CD14-positive monocyte (primary cell): ENCODE measurements around the gene MYL3. TPM values are rescaled to one million over a fixed set of nuclear protein-coding genes. Genes with fewer than 3 reads are reported as not detected.

ENCODE experiments used
- DNase-seq, 3 donors: peaks; one replicate each; pipeline ENCODE4 v3.0.0-alpha.2; 2011 to 2022
- H2AFZ ChIP-seq: 2 replicates; pipeline ENCODE4 v1.6.0; 2012; ENCODE audit warnings: mild to moderate bottlenecking, low read depth, low read length, inconsistent platforms; ENCODE audit not compliant: insufficient read depth, poor library complexity, severe bottlenecking
- H3K27ac ChIP-seq, 2 donors: 1 replicate in 1 of 2; 2 replicates in 1 of 2; pipeline ENCODE4 v1.5.1; 2012 to 2013; ENCODE audit warnings: low read length in 2 of 2, control low read depth in 1 of 2, inconsistent platforms in 1 of 2, low read depth in 1 of 2, mild to moderate bottlenecking in 1 of 2
- H3K27me3 ChIP-seq, 2 donors: one replicate each; pipeline versions ENCODE4 v1.6.0 to v1.6.1; 2011 to 2013; ENCODE audit warnings: low read length in 2 of 2; ENCODE audit not compliant: control insufficient read depth in 2 of 2, insufficient read depth in 2 of 2
- H3K36me3 ChIP-seq, 2 donors: replicated peaks in 1 of 2; 1 replicate in 1 of 2; 2 replicates in 1 of 2; pipeline versions ENCODE4 v1.5.1 to v1.6.1; 2012 to 2013; ENCODE audit warnings: low read length in 2 of 2, control low read depth in 1 of 2, inconsistent platforms in 1 of 2, mild to moderate bottlenecking in 1 of 2; ENCODE audit not compliant: insufficient read depth in 2 of 2, control insufficient read depth in 1 of 2
- H3K4me1 ChIP-seq, 2 donors: 1 replicate in 1 of 2; 2 replicates in 1 of 2; pipeline versions ENCODE4 v1.5.1 to v1.6.1; 2012 to 2013; ENCODE audit warnings: low read length in 2 of 2, control low read depth in 1 of 2, inconsistent platforms in 1 of 2, mild to moderate bottlenecking in 1 of 2, moderate library complexity in 1 of 2; ENCODE audit not compliant: insufficient read depth in 2 of 2, control insufficient read depth in 1 of 2
- H3K4me2 ChIP-seq: replicated peaks from 2 replicates; pipeline ENCODE3; 2012; ENCODE audit warnings: low read length, moderate library complexity, mild to moderate bottlenecking; ENCODE audit not compliant: poor library complexity, severe bottlenecking; ENCODE audit errors: extremely low read depth
- H3K4me3 ChIP-seq, 3 experiments: fragments of 200-600 bp in 1 of 3; sonication (generic) in 1 of 3; replicated peaks in 1 of 3; 1 replicate in 2 of 3; 2 replicates in 1 of 3; pipeline ENCODE4 v1.5.1; 2011 to 2013; ENCODE audit warnings: low read length in 3 of 3, mild to moderate bottlenecking in 3 of 3, control low read depth in 2 of 3, low read depth in 2 of 3, inconsistent platforms in 1 of 3, moderate library complexity in 1 of 3
- H3K79me2 ChIP-seq: 2 replicates; pipeline ENCODE4 v1.6.0; 2012; ENCODE audit warnings: mild to moderate bottlenecking, control low read depth, inconsistent platforms, low read length, moderate library complexity; ENCODE audit not compliant: insufficient read depth
- H3K9ac ChIP-seq: 2 replicates; pipeline ENCODE4 v1.6.0; 2017; ENCODE audit warnings: low read length, mild to moderate bottlenecking; ENCODE audit not compliant: insufficient read depth, poor library complexity, severe bottlenecking
- H3K9me3 ChIP-seq, 2 donors: replicated peaks in 1 of 2; 1 replicate in 1 of 2; 2 replicates in 1 of 2; pipeline versions ENCODE4 v1.5.1 to v1.6.1; 2012 to 2013; ENCODE audit warnings: low read length in 2 of 2, control low read depth in 1 of 2; ENCODE audit not compliant: control insufficient read depth in 1 of 2, insufficient read depth in 1 of 2
- H4K20me1 ChIP-seq: 2 replicates; pipeline ENCODE4 v1.6.0; 2012; ENCODE audit warnings: mild to moderate bottlenecking, low read length, control low read depth, moderate library complexity; ENCODE audit not compliant: insufficient read depth
- H3K27ac Mint-ChIP-seq, 7 donors: one replicate each; pipeline ENCODE4 v1.8.0; 2020; ENCODE audit warnings: mild to moderate bottlenecking in 7 of 7, mixed read lengths in 7 of 7, moderate library complexity in 6 of 7, inconsistent platforms in 2 of 7
- H3K27me3 Mint-ChIP-seq, 3 donors: one replicate each; pipeline ENCODE4 v1.8.0; 2021 to 2022; ENCODE audit warnings: low read depth in 3 of 3, mild to moderate bottlenecking in 3 of 3, mixed read lengths in 3 of 3, moderate library complexity in 3 of 3, inconsistent platforms in 1 of 3
- H3K36me3 Mint-ChIP-seq, 2 donors: one replicate each; pipeline ENCODE4 v1.8.0; 2020; ENCODE audit warnings: mixed read lengths in 2 of 2, inconsistent platforms in 1 of 2, mild to moderate bottlenecking in 1 of 2
- H3K4me1 Mint-ChIP-seq: one replicate; pipeline ENCODE4 v1.8.0; 2020; ENCODE audit warnings: mild to moderate bottlenecking, mixed read lengths
- H3K4me3 Mint-ChIP-seq, 2 donors: one replicate each; pipeline ENCODE4 v1.8.0; 2020; ENCODE audit warnings: mild to moderate bottlenecking in 2 of 2, mixed read lengths in 2 of 2, moderate library complexity in 1 of 2
- H3K9me3 Mint-ChIP-seq, 7 donors: one replicate each; pipeline ENCODE4 v1.8.0; 2020 to 2022; ENCODE audit warnings: mixed read lengths in 7 of 7, mild to moderate bottlenecking in 6 of 7, moderate library complexity in 6 of 7, inconsistent platforms in 2 of 7
- WGBS: methylation state at CpG from one replicate; pipeline ENCODE4 v1.1.5; 2013; ENCODE audit warnings: missing lambda C conversion rate; ENCODE audit not compliant: insufficient coverage; 5-methylcytosine and 5-hydroxymethylcytosine counted together
- intact Hi-C, 2 donors: fragments of 100-400 bp; cut with micrococcal nuclease; formaldehyde crosslinking; loops; one replicate each; pipeline versions ENCODE4 v1.15.0 to v1.15.1; 2023
- polyA plus RNA-seq, 3 donors: library from polyadenylated mRNA; depleted of rRNA in 1 of 3; unstranded in 2 of 3; stranded (reverse) in 1 of 3; fragments of 300-500 nt in 2 of 3; fragments of >200 nt in 1 of 3; fragmentation: Illumina TruSeq in 2 of 3; gene quantifications; 1 replicate in 2 of 3; 2 replicates in 1 of 3; pipeline ENCODE4 v1.2.3, GENCODE V29; 2012 to 2021
- TF ChIP-seq, protein P1 (sequence below): fragments of 200-600 bp; IDR thresholded peaks from one replicate; pipeline ENCODE4 v1.8.0; 2022; ENCODE audit warnings: antibody characterized with exemption, mild to moderate bottlenecking

Gene MYL3
- polyA plus RNA-seq, 3 donors: not detected

DNA sequence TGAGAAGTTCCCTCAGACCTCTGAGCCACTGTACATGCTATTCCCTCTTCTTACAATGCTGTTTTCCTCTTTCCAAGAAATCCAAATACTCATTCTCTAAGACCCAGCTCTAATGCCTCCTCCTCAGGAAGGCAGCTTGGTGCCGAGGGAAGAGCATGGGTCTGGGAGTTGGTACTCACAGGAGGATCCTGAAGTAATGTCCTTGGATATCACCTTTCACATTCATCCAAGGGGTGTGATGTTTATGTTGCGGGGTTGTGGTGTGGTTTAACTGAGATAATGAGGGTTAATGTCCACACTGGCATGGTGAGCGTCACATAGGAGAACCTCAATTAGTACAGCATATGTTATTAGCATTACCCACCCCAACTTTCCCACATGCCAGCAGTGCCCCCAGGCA is 31.9 kb downstream of the MYL3 start:
- Mint-ChIP-seq H3K4me3 (no peak overlapping the region), H3K27ac (no peak overlapping the region), H3K9me3 (peaks cover 0 to 5% (median 0%) of the 10 kb centered on the region in 7 donors), H3K4me1 (no peaks in the 10 kb centered on the region), H3K36me3 (no peaks in the 10 kb centered on the region), H3K27me3 (peaks cover 0 to 4% (median 0%) of the 10 kb centered on the region in 3 donors)
- Histone ChIP-seq H3K79me2 (no peaks in the 10 kb centered on the region), H3K27ac (no peak overlapping the region), H3K4me3 (no peak overlapping the region), H3K9me3 (no peaks in the 10 kb centered on the region), H3K27me3 (no peaks in the 10 kb centered on the region), H3K9ac (no peak overlapping the region), H4K20me1 (no peaks in the 10 kb centered on the region), H2AFZ (no peak overlapping the region), H3K4me1 (no peaks in the 10 kb centered on the region), H3K36me3 (no peaks in the 10 kb centered on the region), H3K4me2 (no peak overlapping the region)
- DNase-seq: no peak
- TF ChIP-seq, protein P1, sequence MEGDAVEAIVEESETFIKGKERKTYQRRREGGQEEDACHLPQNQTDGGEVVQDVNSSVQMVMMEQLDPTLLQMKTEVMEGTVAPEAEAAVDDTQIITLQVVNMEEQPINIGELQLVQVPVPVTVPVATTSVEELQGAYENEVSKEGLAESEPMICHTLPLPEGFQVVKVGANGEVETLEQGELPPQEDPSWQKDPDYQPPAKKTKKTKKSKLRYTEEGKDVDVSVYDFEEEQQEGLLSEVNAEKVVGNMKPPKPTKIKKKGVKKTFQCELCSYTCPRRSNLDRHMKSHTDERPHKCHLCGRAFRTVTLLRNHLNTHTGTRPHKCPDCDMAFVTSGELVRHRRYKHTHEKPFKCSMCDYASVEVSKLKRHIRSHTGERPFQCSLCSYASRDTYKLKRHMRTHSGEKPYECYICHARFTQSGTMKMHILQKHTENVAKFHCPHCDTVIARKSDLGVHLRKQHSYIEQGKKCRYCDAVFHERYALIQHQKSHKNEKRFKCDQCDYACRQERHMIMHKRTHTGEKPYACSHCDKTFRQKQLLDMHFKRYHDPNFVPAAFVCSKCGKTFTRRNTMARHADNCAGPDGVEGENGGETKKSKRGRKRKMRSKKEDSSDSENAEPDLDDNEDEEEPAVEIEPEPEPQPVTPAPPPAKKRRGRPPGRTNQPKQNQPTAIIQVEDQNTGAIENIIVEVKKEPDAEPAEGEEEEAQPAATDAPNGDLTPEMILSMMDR: no peak
- intact Hi-C loops: no loop called here
- WGBS: no CpG with 5 or more reads among the region's 3 CpGs

DNA sequence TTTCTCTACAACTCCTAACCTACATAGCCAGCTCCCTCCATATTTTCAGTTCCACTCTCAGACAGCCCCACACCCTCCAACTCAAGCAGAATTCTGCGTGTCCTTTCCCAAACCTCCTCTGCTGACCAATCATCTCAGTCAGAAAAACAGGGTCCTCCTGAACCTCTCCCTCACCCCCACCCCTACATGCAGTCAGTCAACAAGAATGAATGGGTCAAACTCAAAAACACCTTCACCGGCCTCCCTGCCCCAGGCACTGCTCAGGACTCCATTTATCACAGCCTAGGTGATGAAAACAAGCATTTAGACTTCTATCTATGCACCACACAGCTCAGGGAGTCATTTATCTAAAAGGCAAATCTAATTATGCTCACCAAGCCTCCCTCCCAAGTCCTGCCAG is 32.4 kb downstream of the MYL3 start:
- H3K4me1 ChIP-seq: no peaks in the 10 kb centered on the region
- peaks cover 0 to 5% (median 0%) of the 10 kb centered on the region in 7 donors for H3K9me3 Mint-ChIP-seq
- H3K79me2 ChIP-seq: no peaks in the 10 kb centered on the region
- H3K4me1 Mint-ChIP-seq: no peaks in the 10 kb centered on the region
- intact Hi-C loops: no loop called here
- no peak overlapping the region for H3K4me3 Mint-ChIP-seq
- no peaks in the 10 kb centered on the region for H3K9me3 ChIP-seq
- no peak overlapping the region for H3K9ac ChIP-seq
- H3K36me3 ChIP-seq: no peaks in the 10 kb centered on the region
- H3K4me2 ChIP-seq: no peak overlapping the region
- no peak overlapping the region for H3K27ac ChIP-seq
- WGBS: 95% methylated on average over 2 of the region's 2 CpGs
- TF ChIP-seq, protein P1: no peak
- H3K27me3 Mint-ChIP-seq: peaks cover 0 to 4% (median 0%) of the 10 kb centered on the region in 3 donors
- no peak overlapping the region for H2AFZ ChIP-seq
- H3K4me3 ChIP-seq: no peak overlapping the region
- H3K36me3 Mint-ChIP-seq: no peaks in the 10 kb centered on the region
- no peaks in the 10 kb centered on the region for H4K20me1 ChIP-seq
- no peaks in the 10 kb centered on the region for H3K27me3 ChIP-seq
- no peak overlapping the region for H3K27ac Mint-ChIP-seq
- no peak for DNase-seq
